AG10803 (cell line): Measurements from ENCODE around the gene TMEM178B.

Source experiments
- DNase-seq: peaks from one replicate; pipeline ENCODE4 v3.0.0; 2010; ENCODE audit warnings: low read depth
- H3K4me3 ChIP-seq: 2 replicates; pipeline ENCODE4 v1.5.1; 2011; ENCODE audit warnings: mild to moderate bottlenecking, low read length, control low read depth
- CTCF ChIP-seq: conservative IDR thresholded peaks from 2 replicates; pipeline ENCODE4 v1.5.1; 2011; ENCODE audit warnings: mild to moderate bottlenecking, low read length, control low read depth, inconsistent platforms

TMEM178B gene

GRCh38 chr7:141157138-141157765, 83.4 kb downstream of the TMEM178B start:
- DNase-seq = no peak
- TF ChIP-seq CTCF = no peak
- no peak overlapping the region for H3K4me3 ChIP-seq

- DNase-seq = peak; percentile 93
- H3K4me3 ChIP-seq = no peak overlapping the region
- no peak for TF ChIP-seq CTCF
Measured at GRCh38 chr7:141158561-141158960, 84.7 kb downstream of the TMEM178B start.

- no peak for TF ChIP-seq CTCF
- no peak overlapping the region for H3K4me3 ChIP-seq
- no peak for DNase-seq
Measured at GRCh38 chr7:141160246-141160860, 86.5 kb downstream of the TMEM178B start.

GRCh38 chr7:141161550-141162535, 88.0 kb downstream of the TMEM178B start:
- DNase-seq = no peak
- TF ChIP-seq CTCF = no peak
- H3K4me3 ChIP-seq = no peak overlapping the region

GRCh38 chr7:141165521-141165920, 91.7 kb downstream of the TMEM178B start:
- H3K4me3 ChIP-seq = no peak overlapping the region
- TF ChIP-seq CTCF = no peak
- DNase-seq = no peak

- no peak for DNase-seq
- no peak for TF ChIP-seq CTCF
- no peak overlapping the region for H3K4me3 ChIP-seq
Measured at GRCh38 chr7:141166926-141167325, 93.1 kb downstream of the TMEM178B start.
